MG63 (cell line): ENCODE measurements around the gene CHRNB2. TPM values are rescaled to one million over a fixed set of nuclear protein-coding genes. Genes with fewer than 3 reads are reported as not detected.

ENCODE experiments used
- total RNA-seq: library from RNA; depleted of rRNA; stranded (reverse); fragments of >200 nt; shearing (Covaris generic); gene quantifications from 2 replicates; pipeline ENCODE4 v1.2.3, GENCODE V29; 2014; ENCODE audit warnings: low replicate concordance; rRNA removed

The CHRNB2 gene
- total RNA-seq, 1 experiment from 2014 or later: not detected

Other genes with a start within 250 kb of the CHRNB2 start
- not detected in 2 replicates for gene AQP10, start 246.7 kb upstream of the CHRNB2 start, total RNA-seq
- gene ATP8B2, start 242.3 kb upstream of the CHRNB2 start, total RNA-seq: 58.1 and 74.8 TPM in 2 replicates
- 6.0 and 10.0 TPM in 2 replicates for gene IL6R, start 162.4 kb upstream of the CHRNB2 start, total RNA-seq
- not detected in 2 replicates for gene TDRD10, start 65.6 kb upstream of the CHRNB2 start, total RNA-seq
- gene SHE, start 65.4 kb upstream of the CHRNB2 start, total RNA-seq: not detected in 2 replicates
- 38.1 and 66.0 TPM in 2 replicates for gene UBE2Q1, start 9.1 kb upstream of the CHRNB2 start, total RNA-seq
- 63.6 and 63.9 TPM in 2 replicates for gene ADAR, start 40.4 kb downstream of the CHRNB2 start, total RNA-seq